ENCODE measurements around the gene NAV2. TPM values are rescaled to one million over a fixed set of nuclear protein-coding genes. Genes with fewer than 3 reads are reported as not detected.
"Not testable (repeated sequence)": the region's sequence is repeated elsewhere in the genome, so short reads cannot be mapped to it uniquely, and the experiment has no call there.

The NAV2 gene
- total RNA-seq, 1 experiment from 2014 or later, result 139 TPM

GRCh38 chr11:20125927-20126326, 413.3 kb downstream of the NAV2 start:
- intact Hi-C loops (cut with micrococcal nuclease), result loop anchor here (1.0 to 5.0 kb wide), 2 partner anchors 175 to 486 kb away; no protein-coding TSS in a partner anchor

DNA sequence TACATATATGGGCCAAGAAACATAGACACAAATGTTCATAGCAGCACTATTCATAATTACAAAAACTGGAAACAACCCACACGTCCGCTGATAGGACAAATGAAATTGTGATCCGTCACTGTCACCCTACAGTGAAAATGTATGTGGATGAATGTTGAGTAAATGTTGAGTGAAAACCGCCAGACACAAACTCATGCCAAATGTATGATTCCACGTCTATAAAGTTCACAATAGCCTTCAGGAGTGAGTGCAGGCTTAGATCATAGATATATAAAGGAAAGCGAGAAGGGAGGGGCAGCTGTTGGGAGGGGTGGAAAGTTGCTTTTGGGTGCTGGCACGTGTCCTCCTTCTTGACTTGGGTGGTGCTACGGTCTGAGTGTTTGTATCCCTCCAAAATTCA, 414.1 kb downstream of the NAV2 start:
- H3K9me3 Mint-ChIP-seq (ENCODE audit: unreplicated experiment), result no peaks in the 10 kb centered on the region
- POLR2A ChIA-PET, result interaction anchor here (0.8 to 4.4 kb wide), 2 partner anchors 14 to 70 kb away, joined by 3 to 28 read pairs; no protein-coding TSS in a partner anchor
- DNase-seq (ENCODE audit: unreplicated experiment), result no peak
- CTCF ChIA-PET, result interaction anchor here (0.6 to 6.4 kb wide), 23 partner anchors 10 to 483 kb away, joined by 3 to 253 read pairs (median 10); no protein-coding TSS in a partner anchor
- H3K4me3 Mint-ChIP-seq (ENCODE audit: unreplicated experiment), result no peak overlapping the region
- no TSS peak for BruUV-seq (replicated peaks)
- H3K27me3 Mint-ChIP-seq (ENCODE audit: insufficient read depth, unreplicated experiment), result no peaks in the 10 kb centered on the region
- H3K4me1 Mint-ChIP-seq (ENCODE audit: insufficient read depth, unreplicated experiment), result peaks cover 18% of the 10 kb centered on the region
- intact Hi-C loops (cut with micrococcal nuclease), result loop anchor here (1.0 to 5.0 kb wide), 2 partner anchors 175 to 486 kb away; no protein-coding TSS in a partner anchor
- no peak for TF ChIP-seq CTCF (IDR thresholded peaks at IDR 0.05; ENCODE audit: unreplicated experiment)
- H3K36me3 Mint-ChIP-seq (ENCODE audit: insufficient read depth, unreplicated experiment), result peaks cover 17% of the 10 kb centered on the region
- H3K27ac Mint-ChIP-seq (ENCODE audit: low read depth, unreplicated experiment), result no peak overlapping the region

More at GRCh38 chr11:20125927-20126326, 413.3 kb downstream of the NAV2 start:
- no peaks in the 10 kb centered on the region for H3K27me3 Mint-ChIP-seq (ENCODE audit: insufficient read depth, unreplicated experiment)
- ChIA-PET POLR2A (interaction anchor here (4.4 kb wide), 1 partner anchor 14 kb away, joined by 28 read pairs; no protein-coding TSS in a partner anchor), CTCF (interaction anchor here (1.3 to 6.4 kb wide), 5 partner anchors 11 to 230 kb away, joined by 3 to 253 read pairs (median 17); no protein-coding TSS in a partner anchor)
- DNase-seq (ENCODE audit: unreplicated experiment), result peak; percentile 69
- no peaks in the 10 kb centered on the region for H3K9me3 Mint-ChIP-seq (ENCODE audit: unreplicated experiment)
- H3K27ac Mint-ChIP-seq (ENCODE audit: low read depth, unreplicated experiment), result no peak overlapping the region
- H3K4me1 Mint-ChIP-seq (ENCODE audit: insufficient read depth, unreplicated experiment), result peaks cover 18% of the 10 kb centered on the region
- no TSS peak for BruUV-seq (replicated peaks)
- TF ChIP-seq CTCF (IDR thresholded peaks at IDR 0.05; ENCODE audit: unreplicated experiment), result no peak
- peaks cover 24% of the 10 kb centered on the region for H3K36me3 Mint-ChIP-seq (ENCODE audit: insufficient read depth, unreplicated experiment)
- no peak overlapping the region for H3K4me3 Mint-ChIP-seq (ENCODE audit: unreplicated experiment)

DNA sequence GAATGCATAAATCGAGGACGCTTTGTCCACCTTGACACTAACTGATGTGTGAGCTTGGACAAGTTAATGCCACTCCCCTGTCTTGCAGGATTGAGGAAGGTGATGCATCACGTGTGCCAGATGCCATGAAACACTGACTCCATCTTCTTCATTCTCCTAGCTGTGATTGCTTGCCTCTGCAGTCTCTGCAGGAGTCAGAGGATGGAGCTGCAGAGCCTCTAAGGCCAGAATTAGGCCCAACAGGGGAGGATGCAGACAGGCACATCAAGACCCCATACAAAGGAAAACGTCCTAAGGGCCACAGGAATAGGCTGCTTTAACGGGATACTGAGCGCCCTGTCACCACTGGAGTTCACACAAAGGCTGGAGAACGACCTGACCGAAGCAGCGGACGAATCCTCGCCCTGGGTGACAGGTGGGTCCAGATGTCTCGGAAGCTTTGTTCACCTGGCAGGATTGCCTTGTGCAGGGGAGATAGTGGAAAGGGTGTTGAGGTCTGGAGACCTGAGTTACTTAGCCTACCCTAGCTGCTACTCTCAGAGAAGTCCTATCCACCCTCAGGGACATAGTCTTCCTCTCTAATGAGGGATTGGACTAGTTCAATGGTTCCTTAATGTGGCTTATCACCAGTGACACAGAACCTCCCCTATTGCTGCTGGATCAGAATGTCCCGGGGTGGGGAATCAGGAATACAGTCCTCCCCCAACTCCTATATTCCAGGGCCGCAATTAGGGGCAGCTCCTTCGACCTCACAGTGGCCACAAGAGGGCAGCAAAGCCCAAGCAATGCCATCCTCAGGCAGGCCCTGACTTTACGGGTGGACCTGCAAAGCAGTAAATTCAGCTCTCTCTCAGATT, 415.3 kb downstream of the NAV2 start:
- peaks cover 15% of the 10 kb centered on the region for H3K36me3 Mint-ChIP-seq (ENCODE audit: insufficient read depth, unreplicated experiment)
- H3K27ac Mint-ChIP-seq (ENCODE audit: low read depth, unreplicated experiment), result peak overlapping the region; percentile 23
- H3K4me1 Mint-ChIP-seq (ENCODE audit: insufficient read depth, unreplicated experiment), result peaks cover 25% of the 10 kb centered on the region
- DNase-seq (ENCODE audit: unreplicated experiment), result peak; percentile 74
- POLR2A ChIA-PET, result interaction anchor here (0.7 to 4.4 kb wide), 9 partner anchors 10 to 226 kb away, joined by 3 to 28 read pairs (median 3); partner anchors contain the start of gene DBX1
- no peaks in the 10 kb centered on the region for H3K27me3 Mint-ChIP-seq (ENCODE audit: insufficient read depth, unreplicated experiment)
- H3K4me3 Mint-ChIP-seq (ENCODE audit: unreplicated experiment), result no peak overlapping the region
- intact Hi-C loops (cut with micrococcal nuclease), result loop anchor here (1.0 to 5.0 kb wide), 3 partner anchors 209 to 484 kb away; no protein-coding TSS in a partner anchor
- no TSS peak for BruUV-seq (replicated peaks)
- CTCF ChIA-PET, result interaction anchor here (0.5 to 6.4 kb wide), 93 partner anchors 9 to 905 kb away, joined by 3 to 253 read pairs (median 4); partner anchors contain the start of gene HTATIP2
- H3K9me3 Mint-ChIP-seq (ENCODE audit: unreplicated experiment), result no peaks in the 10 kb centered on the region
- TF ChIP-seq CTCF (IDR thresholded peaks at IDR 0.05; ENCODE audit: unreplicated experiment), result peak; percentile 81

GRCh38 chr11:20128528-20128825, 415.8 kb downstream of the NAV2 start:
- not testable (repeated sequence) for H3K4me3 Mint-ChIP-seq (ENCODE audit: unreplicated experiment); DNase-seq (ENCODE audit: unreplicated experiment); H3K9me3 Mint-ChIP-seq (ENCODE audit: unreplicated experiment); BruUV-seq (replicated peaks); H3K27me3 Mint-ChIP-seq (ENCODE audit: insufficient read depth, unreplicated experiment)
- Mint-ChIP-seq H3K36me3 (ENCODE audit: insufficient read depth, unreplicated experiment) (peaks cover 15% of the 10 kb centered on the region), H3K27ac (ENCODE audit: low read depth, unreplicated experiment) (peak overlapping the region; percentile 23), H3K4me1 (ENCODE audit: insufficient read depth, unreplicated experiment) (peaks cover 27% of the 10 kb centered on the region)
- ChIA-PET POLR2A (interaction anchor here (0.7 to 4.4 kb wide), 8 partner anchors 11 to 226 kb away, joined by 3 to 28 read pairs (median 4); partner anchors contain the start of gene DBX1), CTCF (interaction anchor here (0.5 to 6.4 kb wide), 78 partner anchors 8 to 903 kb away, joined by 3 to 253 read pairs (median 5); partner anchors contain the start of gene HTATIP2)
- intact Hi-C loops (cut with micrococcal nuclease), result loop anchor here (1.0 to 5.0 kb wide), 3 partner anchors 209 to 484 kb away; no protein-coding TSS in a partner anchor
